K562 (cell line): ENCODE data around the gene FAM219A. TPM values are rescaled to one million over a fixed set of nuclear protein-coding genes. Genes with fewer than 3 reads are reported as not detected.

Experiments
- ATAC-seq: fragments of 200-7000 bp; cut with Tn5 transposase; 3 replicates; pipeline ENCODE4 v1.9.1; 2020; ENCODE audit warnings: moderate library complexity
- BruUV-seq: library from RNA; stranded (reverse); fragments of 400-500 nt; replicated peaks from 2 replicates; lab custom pipeline; 2021; lab: Mats Ljungman, UMichigan
- CTCF ChIA-PET: fragments of 300-600 bp; formaldehyde crosslinking; extraction: SDS; loops from one replicate; lab custom pipeline; 2021; ENCODE audit warnings: low intra/inter-chr PET ratio; lab: Yijun Ruan, JAX
- POLR2A ChIA-PET: fragments of 300-600, 350-650 bp; sonication (Branson Sonifier 250); formaldehyde crosslinking; extraction: SDS; loops from one replicate; lab custom pipeline; 2021; ENCODE audit warnings: antibody characterized with exemption, inconsistent platforms; lab: Yijun Ruan, JAX
- DNase-seq, 4 experiments: peaks; one replicate each; pipeline versions ENCODE4 v3.0.0 to v3.0.0-alpha.2; 2011 to 2018; ENCODE audit warnings: low spot score in 3 of 4, mixed read lengths in 3 of 4; ENCODE audit errors: extremely low read depth in 1 of 4
- FAIRE-seq: peaks from 2 replicates; lab custom pipeline; 2011; peaks lifted over from hg19 to GRCh38; lab: Jason Lieb, UNC
- H2AFZ ChIP-seq: 2 replicates; pipeline ENCODE4 v1.6.0; 2011; ENCODE audit warnings: low read depth, low read length, control low read depth, inconsistent platforms
- H3K27ac ChIP-seq: fragments of 200-600 bp; 3 replicates; pipeline ENCODE4 v1.8.0; 2011; ENCODE audit warnings: low read depth, mild to moderate bottlenecking, control low read depth, inconsistent platforms, low read length, moderate library complexity, mixed read lengths; ENCODE audit errors: extremely low read depth
- H3K27me3 ChIP-seq, 2 experiments: fragments of 300-600 bp in 1 of 2; 2 replicates in 1 of 2; 3 replicates in 1 of 2; pipeline versions ENCODE4 v1.6.0 to v1.8.0; 2011; ENCODE audit warnings: inconsistent platforms in 2 of 2, low read length in 2 of 2, mild to moderate bottlenecking in 1 of 2, mixed read lengths in 1 of 2, moderate library complexity in 1 of 2; ENCODE audit not compliant: control insufficient read depth in 2 of 2, insufficient read depth in 2 of 2
- H3K36me3 ChIP-seq: fragments of 300-600 bp; 3 replicates; pipeline ENCODE4 v1.8.0; 2011; ENCODE audit warnings: mild to moderate bottlenecking, low read length, inconsistent platforms; ENCODE audit not compliant: control insufficient read depth, insufficient read depth
- H3K4me1 ChIP-seq, 2 experiments: fragments of 200-600 bp in 1 of 2; replicated peaks in 1 of 2; 2 replicates in 1 of 2; 3 replicates in 1 of 2; pipeline versions ENCODE4 v1.5.1 to v1.8.0; 2011; ENCODE audit warnings: inconsistent platforms in 2 of 2, low read length in 2 of 2, mild to moderate bottlenecking in 1 of 2, mixed read lengths in 1 of 2, moderate library complexity in 1 of 2; ENCODE audit not compliant: control insufficient read depth in 2 of 2, insufficient read depth in 2 of 2
- H3K4me2 ChIP-seq: 2 replicates; pipeline ENCODE4 v1.6.1; 2011; ENCODE audit warnings: low read length, control low read depth, inconsistent platforms, mixed read lengths; ENCODE audit not compliant: insufficient read depth
- H3K4me3 ChIP-seq: fragments of 200-600 bp; sonication (generic), shearing (Covaris generic); 2 replicates; pipeline ENCODE4 v1.5.1; 2016; ENCODE audit warnings: control low read depth, inconsistent platforms
- H3K79me2 ChIP-seq: fragments of 200-600 bp; 3 replicates; pipeline ENCODE4 v1.8.0; 2011; ENCODE audit warnings: low read length, inconsistent platforms; ENCODE audit not compliant: control insufficient read depth, insufficient read depth
- H3K9ac ChIP-seq, 2 experiments: 2 replicates each; pipeline versions ENCODE4 v1.6.0 to v1.6.1; 2011; ENCODE audit warnings: low read depth in 2 of 2, low read length in 2 of 2, control low read depth in 1 of 2, inconsistent platforms in 1 of 2, mild to moderate bottlenecking in 1 of 2, mixed read lengths in 1 of 2; ENCODE audit not compliant: insufficient read depth in 1 of 2
- H3K9me1 ChIP-seq: one replicate; pipeline ENCODE4 v1.6.0; 2011; ENCODE audit warnings: inconsistent platforms, mild to moderate bottlenecking, low read length, moderate library complexity; ENCODE audit not compliant: control insufficient read depth, insufficient read depth
- H3K9me3 ChIP-seq: replicated peaks from 2 replicates; pipeline ENCODE4 v1.5.1; 2011; ENCODE audit warnings: low read depth, low read length, inconsistent platforms; ENCODE audit not compliant: control insufficient read depth, insufficient read depth
- H4K20me1 ChIP-seq: replicated peaks from 2 replicates; pipeline ENCODE4 v1.6.1; 2011; ENCODE audit warnings: low read length, inconsistent platforms, mixed read lengths; ENCODE audit not compliant: control insufficient read depth, insufficient read depth
- CXXC5 ChIP-seq: fragments of 250-450 bp; sonication (Bioruptor Pico); IDR thresholded peaks from 2 replicates; pipeline ENCODE4 v1.8.0; 2022; ENCODE audit warnings: inconsistent platforms, mild to moderate bottlenecking, moderate library complexity
- ELF1 ChIP-seq: fragments of 200-800 bp; sonication (Bioruptor generic); IDR thresholded peaks from 2 replicates; pipeline ENCODE4 v1.6.1; 2016; ENCODE audit warnings: missing genetic modification characterization, missing compliant biosample characterization
- ETS2 ChIP-seq: IDR thresholded peaks from 2 replicates; pipeline ENCODE4 v1.6.1; 2016; ENCODE audit warnings: borderline replicate concordance, missing genetic modification characterization, mild to moderate bottlenecking, moderate library complexity, missing compliant biosample characterization; ENCODE audit not compliant: poor library complexity, severe bottlenecking
- FOXA3 ChIP-seq, 2 experiments: fragments of 450-650 bp in 1 of 2; sonication (generic) in 1 of 2; formaldehyde crosslinking; IDR thresholded peaks in 1 of 2; conservative IDR thresholded peaks in 1 of 2; 2 replicates each; pipeline versions ENCODE4 v1.4.0 to v1.8.0; 2020 to 2022; ENCODE audit warnings: mild to moderate bottlenecking in 2 of 2, missing genetic modification reagents in 1 of 2
- HDAC8 ChIP-seq: fragments of 450-650 bp; IDR thresholded peaks from 2 replicates; pipeline ENCODE4 v1.6.1; 2016; ENCODE audit warnings: mild to moderate bottlenecking, missing genetic modification characterization, moderate library complexity, missing compliant biosample characterization
- MEF2A ChIP-seq: IDR thresholded peaks from 2 replicates; pipeline ENCODE4 v1.6.1; 2011; ENCODE audit warnings: low read depth, mild to moderate bottlenecking, low read length, moderate library complexity; ENCODE audit not compliant: control insufficient read depth
- MXI1 ChIP-seq: IDR thresholded peaks from 2 replicates; pipeline ENCODE4 v1.6.1; 2011; ENCODE audit warnings: low read depth, mild to moderate bottlenecking, improper control_type of control experiment, low read length
- NELFE ChIP-seq: IDR thresholded peaks from 2 replicates; pipeline ENCODE4 v1.6.1; 2011; ENCODE audit warnings: mild to moderate bottlenecking; ENCODE audit not compliant: insufficient read depth, insufficient read length
- PHB ChIP-seq: fragments of 250-450 bp; sonication (Bioruptor Pico); IDR thresholded peaks from 2 replicates; pipeline ENCODE4 v1.5.0; 2021
- PHB2 ChIP-seq: fragments of 450-650 bp; IDR thresholded peaks from 2 replicates; pipeline ENCODE4 v1.6.1; 2017; ENCODE audit warnings: low read depth
- TCF7 ChIP-seq: sonication (generic); IDR thresholded peaks from 2 replicates; pipeline ENCODE4 v1.6.1; 2016; ENCODE audit warnings: antibody characterized with exemption, borderline replicate concordance
- ZBTB49 ChIP-seq: sonication (generic); formaldehyde crosslinking; IDR thresholded peaks from 2 replicates; pipeline ENCODE4 v1.8.0; 2022; ENCODE audit warnings: missing genetic modification reagents, mild to moderate bottlenecking, borderline replicate concordance
- WGBS: fragments of 100-300 bp; shearing (Covaris generic); methylation state at CpG from one replicate; pipeline ENCODE4 v1.1.6; 2016; ENCODE audit warnings: low coverage, mixed read lengths; ENCODE audit not compliant: insufficient coverage; ENCODE audit errors: missing lambda C conversion rate; 5-methylcytosine and 5-hydroxymethylcytosine counted together
- in situ Hi-C: fragments of 300-500 bp; cut with MboI; formaldehyde crosslinking; loops from 4 replicates; pipeline ENCODE4 v1.15.0; 2018; ENCODE audit warnings: inconsistent platforms, mixed read lengths
- intact Hi-C: fragments of 100-400 bp; cut with micrococcal nuclease; formaldehyde crosslinking; loops from 2 replicates; pipeline ENCODE4 v1.14.2; 2022
- polyA plus RNA-seq, 8 experiments: library from polyadenylated mRNA; depleted of rRNA in 4 of 8; stranded (reverse) in 5 of 8; unstranded in 3 of 8; fragments of >200 nt; fragmentation: Nextera tagmentation in 2 of 8; fragmentation: Illumina TruSeq in 1 of 8; extraction: Ambion mirVana in 2 of 8; extraction: Trizol in 1 of 8; gene quantifications; 2 replicates each; pipeline versions ENCODE4 v1.2.1 to v1.2.3, GENCODE V29; 2011 to 2014; ENCODE audit warnings: inconsistent platforms in 1 of 8, missing spikeins in 1 of 8
- total RNA-seq, 7 experiments: library from RNA; depleted of rRNA in 6 of 7; stranded (reverse); fragments of >200 nt in 6 of 7; fragmentation: Illumina TruSeq in 2 of 7; extraction: Trizol in 2 of 7; gene quantifications; 2 replicates each; pipeline versions ENCODE4 v1.2.1 to v1.2.3, GENCODE V29; 2011 to 2021; ENCODE audit warnings: low replicate concordance in 1 of 7

FAM219A gene
- total and polyA plus RNA-seq, 9 of the 15 experiments (the other 6 are each of a cell fraction or from before 2014, with no cell fraction given): 0.63 to 8.6 (median 2.9) TPM

GRCh38 chr9:34409154-34409553 is 49.2 kb downstream of the FAM219A start:
- Histone ChIP-seq H2AFZ (no peak overlapping the region), H3K9me1 (no peaks in the 10 kb centered on the region), H3K79me2 (no peaks in the 10 kb centered on the region), H3K9me3 (no peaks in the 10 kb centered on the region), H3K27me3 (no peaks in the 10 kb centered on the region), H3K4me1 (no peaks in the 10 kb centered on the region), H3K4me2 (no peak overlapping the region), H3K4me3 (no peak overlapping the region), H3K36me3 (no peaks in the 10 kb centered on the region), H4K20me1 (no peaks in the 10 kb centered on the region), H3K9ac (no peak overlapping the region), H3K27ac (no peak overlapping the region)
- 25% methylated on average over 2 of the region's 2 CpGs for WGBS
- DNase-seq: no peak
- ChIA-PET POLR2A (no interaction called here), CTCF (no interaction called here)
- in situ Hi-C loops: loop anchor here (10.0 kb wide), 1 partner anchor 196 kb away; no protein-coding TSS in a partner anchor
- no peak for TF ChIP-seq TCF7
- no peak for TF ChIP-seq MEF2A
- TF ChIP-seq CXXC5 (CRISPR knock-in tag): no peak
- no peak for TF ChIP-seq FOXA3 (CRISPR knock-in tag; conservative IDR thresholded peaks at IDR 0.05 in 1 of 2, IDR thresholded peaks at IDR 0.05 in 1 of 2)
- TF ChIP-seq NELFE: no peak
- TF ChIP-seq ELF1 (tag): no peak
- no peak for TF ChIP-seq ZBTB49 (CRISPR knock-in tag)
- no peak for TF ChIP-seq ETS2 (tag)
- no peak for TF ChIP-seq PHB (CRISPR knock-in tag)
- no peak for TF ChIP-seq PHB2
- no peak for TF ChIP-seq MXI1
- no peak for TF ChIP-seq HDAC8
- no TSS peak for BruUV-seq
- no peak for ATAC-seq
- intact Hi-C loops: no loop called here
- FAIRE-seq: no peak
